HG02885 (cell line): Measurements from ENCODE around the gene MTIF3.
"Not testable (repeated sequence)": the region's sequence is repeated elsewhere in the genome, so short reads cannot be mapped to it uniquely, and the experiment has no call there.

Experiments
- ATAC-seq: cut with Tn5 transposase; IDR thresholded peaks from one replicate; pipeline ENCODE4 v1.9.1; 2021; ENCODE audit warnings: mild to moderate bottlenecking; ENCODE audit not compliant: unreplicated experiment, poor library complexity

MTIF3 gene

GRCh38 chr13:27421101-27421871, 29.1 kb downstream of the MTIF3 start:
- ATAC-seq: no peak

GRCh38 chr13:27419328-27419727, 31.0 kb downstream of the MTIF3 start:
- no peak for ATAC-seq

- ATAC-seq: no peak
These were observed 35.2 kb downstream of the MTIF3 start for GRCh38 chr13:27415116-27415515.

GRCh38 chr13:27411341-27411740, 39.0 kb downstream of the MTIF3 start:
- no peak for ATAC-seq

GRCh38 chr13:27409013-27409412, 41.4 kb downstream of the MTIF3 start:
- ATAC-seq: no peak

GRCh38 chr13:27408074-27408473, 42.3 kb downstream of the MTIF3 start:
- no peak for ATAC-seq

GRCh38 chr13:27406178-27406939, 44.0 kb downstream of the MTIF3 start:
- ATAC-seq: no peak

GRCh38 chr13:27405546-27406134, 44.7 kb downstream of the MTIF3 start:
- no peak for ATAC-seq

- no peak for ATAC-seq
These were observed 45.7 kb downstream of the MTIF3 start for GRCh38 chr13:27404680-27405079.

- ATAC-seq: no peak
These were observed 46.5 kb downstream of the MTIF3 start for GRCh38 chr13:27403727-27404385.

GRCh38 chr13:27403203-27403678, 47.1 kb downstream of the MTIF3 start:
- ATAC-seq: no peak

GRCh38 chr13:27401210-27401609, 49.2 kb downstream of the MTIF3 start:
- ATAC-seq: no peak

GRCh38 chr13:27400405-27400804, 50.0 kb downstream of the MTIF3 start:
- ATAC-seq: not testable (repeated sequence)

- ATAC-seq: no peak
These were observed 52.0 kb downstream of the MTIF3 start for GRCh38 chr13:27398360-27398759.

- ATAC-seq: no peak
These were observed 54.0 kb downstream of the MTIF3 start for GRCh38 chr13:27396252-27396846.

- ATAC-seq: no peak
These were observed 55.3 kb downstream of the MTIF3 start for GRCh38 chr13:27395007-27395510.

- ATAC-seq: no peak
These were observed 57.3 kb downstream of the MTIF3 start for GRCh38 chr13:27393101-27393500.

GRCh38 chr13:27391471-27391870, 58.9 kb downstream of the MTIF3 start:
- no peak for ATAC-seq

GRCh38 chr13:27389891-27390290, 60.5 kb downstream of the MTIF3 start:
- no peak for ATAC-seq

GRCh38 chr13:27388241-27388640, 62.1 kb downstream of the MTIF3 start:
- ATAC-seq: no peak
